ENCODE data around the gene CATSPERD.
A peak's percentile ranks its signal among the peaks of the same experiment; 100 is the strongest.

Gene CATSPERD

GRCh38 chr19:5808120-5808816, 87.8 kb downstream of the CATSPERD start:
- no peak for DNase-seq

DNA sequence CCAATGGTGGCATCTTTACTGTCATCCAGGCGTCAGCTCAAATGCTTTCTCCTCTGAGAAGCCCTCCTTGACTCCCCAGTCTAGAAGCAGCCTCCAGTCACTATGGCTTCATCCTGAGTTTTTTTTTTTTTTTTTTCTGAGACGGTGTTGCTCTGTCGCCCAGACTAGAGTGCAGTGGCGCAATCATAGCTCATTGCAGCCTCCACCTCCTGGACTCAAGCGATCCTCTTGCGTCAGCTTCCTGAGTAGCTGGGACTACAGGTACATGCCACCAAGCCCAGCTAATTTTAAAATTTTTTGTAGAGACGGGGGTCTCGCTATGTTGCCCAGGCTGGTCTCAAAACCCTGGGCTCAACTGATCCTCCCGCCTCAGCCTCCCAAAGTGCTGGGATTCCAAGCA, 88.6 kb downstream of the CATSPERD start:
- no peak for DNase-seq

DNA sequence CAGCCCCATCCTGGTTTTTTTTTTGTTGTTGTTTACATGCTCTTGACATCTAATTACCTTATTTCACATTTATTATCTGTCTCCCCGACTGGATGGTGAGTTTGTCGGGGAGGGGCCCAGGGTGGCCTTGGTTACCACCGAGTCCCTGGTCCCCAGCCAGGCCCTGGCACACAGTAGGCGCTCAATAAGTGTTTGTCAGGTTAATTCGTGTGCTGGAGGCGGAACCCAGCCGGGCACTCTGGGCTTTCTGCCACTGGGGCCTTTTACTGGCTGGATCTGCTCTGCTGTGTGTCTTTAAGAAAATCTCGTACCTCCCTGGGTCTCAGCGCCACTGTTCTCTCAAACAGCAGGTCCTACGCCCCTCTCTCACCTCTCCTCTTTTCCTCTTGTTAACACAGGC, 89.0 kb downstream of the CATSPERD start:
- DNase-seq = no peak

DNA sequence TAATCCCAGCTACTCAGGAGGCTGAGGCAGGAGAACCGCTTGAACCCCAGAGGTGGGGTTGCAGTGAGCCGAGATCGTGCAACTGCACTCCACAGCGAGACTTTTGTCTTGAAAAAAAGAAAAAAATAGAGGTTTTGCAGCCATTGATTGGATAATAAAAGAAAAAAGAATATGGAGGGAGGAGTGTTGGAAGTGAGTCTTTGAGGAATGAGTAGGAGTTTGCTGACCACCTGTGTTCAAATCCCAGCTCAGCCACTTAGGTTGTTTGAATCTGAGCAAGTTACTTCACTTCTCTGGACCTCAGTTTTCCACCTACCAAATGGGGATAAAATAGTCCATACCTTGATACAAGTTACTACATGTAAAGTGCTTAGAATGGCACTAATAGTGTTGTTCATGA, 90.7 kb downstream of the CATSPERD start:
- no peak for DNase-seq

GRCh38 chr19:5814123-5814851, 93.8 kb downstream of the CATSPERD start:
- no peak for DNase-seq

GRCh38 chr19:5814852-5815246, 94.4 kb downstream of the CATSPERD start:
- no peak for DNase-seq

- DNase-seq = no peak
Measured at GRCh38 chr19:5817218-5817617, 96.8 kb downstream of the CATSPERD start.

GRCh38 chr19:5818594-5818993, 98.2 kb downstream of the CATSPERD start:
- no peak for DNase-seq

DNA sequence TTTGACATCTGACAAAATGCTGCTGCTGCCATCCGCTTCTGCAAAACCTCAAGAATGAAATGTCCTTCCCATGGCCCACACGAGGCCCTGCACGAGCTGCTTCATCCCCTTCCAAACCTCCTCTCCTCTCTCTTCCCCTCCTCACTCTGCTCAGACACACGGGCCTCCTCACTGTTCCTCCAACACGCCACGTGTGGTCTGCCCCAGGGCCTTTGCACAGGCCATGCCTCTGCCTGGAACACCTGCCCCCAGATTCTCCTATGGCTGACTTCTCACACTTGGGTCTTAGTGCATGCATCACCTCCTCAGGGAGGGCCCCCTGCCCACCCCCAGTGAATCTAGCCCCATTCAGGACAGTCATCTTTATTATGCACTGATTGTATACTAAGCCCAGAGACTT, 100.3 kb downstream of the CATSPERD start:
- DNase-seq = no peak

DNA sequence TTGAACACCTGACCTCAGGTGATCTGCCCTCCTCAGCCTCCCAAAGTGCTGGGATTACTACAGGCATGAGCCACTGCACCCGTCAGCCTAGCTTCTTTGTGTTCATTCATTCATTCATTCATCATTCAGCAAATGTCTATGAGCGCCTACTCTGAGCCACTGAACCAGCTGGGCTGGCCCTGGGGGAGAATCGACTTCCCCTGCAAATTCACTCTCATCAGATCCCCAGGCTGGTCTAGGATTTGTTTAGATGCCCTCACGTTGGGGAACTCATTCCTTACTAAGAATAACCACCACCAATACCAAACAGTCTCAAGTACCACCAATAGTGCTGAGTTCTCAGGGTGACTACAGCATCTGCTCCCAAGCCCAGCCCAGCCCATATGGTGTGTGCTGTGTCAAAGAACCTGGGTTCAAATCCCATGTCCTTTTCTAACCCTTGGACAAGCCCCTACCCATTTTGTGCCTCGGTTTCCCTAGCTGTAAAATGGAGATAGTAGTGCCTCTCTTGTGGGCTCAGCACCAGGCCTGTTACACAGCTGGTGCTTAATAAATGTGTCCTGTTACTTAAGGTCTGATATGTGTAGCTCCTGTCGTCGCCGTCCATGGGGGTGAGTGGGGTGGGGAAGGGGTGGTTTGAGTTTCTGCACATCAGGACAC, 101.2 kb downstream of the CATSPERD start:
- DNase-seq = no peak

GRCh38 chr19:5822181-5822844, 101.9 kb downstream of the CATSPERD start:
- DNase-seq = no peak

GRCh38 chr19:5823579-5824281, 103.3 kb downstream of the CATSPERD start:
- no peak for DNase-seq

DNA sequence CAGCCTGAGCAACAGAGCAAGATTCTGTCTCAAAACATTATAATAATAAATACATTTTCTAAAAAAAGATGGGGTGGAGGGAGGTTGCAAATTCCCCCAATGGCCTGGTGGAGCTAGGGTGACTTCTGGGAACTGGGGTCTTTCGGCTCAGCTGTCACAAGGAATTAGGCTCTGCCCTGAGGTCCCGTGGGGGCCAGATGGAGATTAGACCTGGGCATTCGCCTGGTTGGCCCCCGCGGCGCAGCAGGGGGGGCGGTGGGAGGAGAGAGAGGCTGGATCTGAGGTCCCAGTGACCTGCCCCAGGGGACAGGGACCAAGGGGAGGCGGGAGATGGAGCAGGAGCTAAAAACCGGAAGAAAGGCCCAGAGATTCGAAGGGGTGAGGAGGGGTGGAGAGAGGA, 104.3 kb downstream of the CATSPERD start:
- DNase-seq = no peak

GRCh38 chr19:5825178-5825577, 104.7 kb downstream of the CATSPERD start:
- no peak for DNase-seq

DNA sequence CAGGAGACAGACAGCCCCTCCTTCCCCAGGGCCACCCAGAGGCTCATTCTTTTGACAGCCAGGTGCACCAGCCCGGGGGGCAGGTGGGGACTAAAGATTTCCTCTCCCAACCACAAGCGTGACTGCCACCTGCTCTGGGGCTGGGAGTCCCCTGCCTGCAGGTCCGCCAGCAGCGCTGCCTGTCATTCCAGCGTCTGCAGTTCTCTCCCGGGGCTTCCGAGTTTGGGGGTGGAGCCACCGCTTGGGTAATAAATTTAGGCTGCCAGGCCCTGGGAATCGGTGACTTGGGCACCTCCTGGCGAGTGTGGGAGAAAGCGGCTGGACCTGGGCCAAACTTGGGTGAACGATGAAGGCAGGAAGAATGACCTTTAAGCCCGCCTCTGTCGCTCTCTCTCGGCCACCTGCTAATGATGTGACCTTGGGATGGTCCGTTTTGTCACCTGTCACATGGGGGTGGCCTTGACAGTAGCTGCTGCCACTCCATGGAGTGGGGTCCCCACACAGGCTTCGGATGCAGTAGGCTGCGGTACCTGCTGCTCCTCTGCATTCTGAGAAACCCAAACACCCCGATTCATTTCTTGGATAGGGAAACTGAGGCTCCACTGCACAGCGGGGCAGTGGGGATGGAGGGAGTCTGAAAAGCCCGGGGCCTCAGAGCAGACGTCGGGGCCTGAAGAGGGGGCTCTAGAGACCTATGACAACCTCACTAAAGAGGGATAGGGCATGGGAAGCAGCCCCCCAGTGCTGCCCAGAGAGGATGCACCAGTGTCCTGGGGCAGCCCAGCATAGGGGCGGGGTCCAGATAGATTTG, 106.3 kb downstream of the CATSPERD start:
- peak; percentile 12 for DNase-seq

GRCh38 chr19:5827342-5827890, 107.0 kb downstream of the CATSPERD start:
- DNase-seq = no peak

GRCh38 chr19:5827891-5828660, 107.6 kb downstream of the CATSPERD start:
- peak; percentile 84 for DNase-seq

All from NCI-H748 treated with DMSO at 0.1 percent for 48 hours (cell line).